ENCODE measurements around the gene PARS2.
A peak's percentile ranks its signal among the peaks of the same experiment; 100 is the strongest.

The PARS2 gene

DNA sequence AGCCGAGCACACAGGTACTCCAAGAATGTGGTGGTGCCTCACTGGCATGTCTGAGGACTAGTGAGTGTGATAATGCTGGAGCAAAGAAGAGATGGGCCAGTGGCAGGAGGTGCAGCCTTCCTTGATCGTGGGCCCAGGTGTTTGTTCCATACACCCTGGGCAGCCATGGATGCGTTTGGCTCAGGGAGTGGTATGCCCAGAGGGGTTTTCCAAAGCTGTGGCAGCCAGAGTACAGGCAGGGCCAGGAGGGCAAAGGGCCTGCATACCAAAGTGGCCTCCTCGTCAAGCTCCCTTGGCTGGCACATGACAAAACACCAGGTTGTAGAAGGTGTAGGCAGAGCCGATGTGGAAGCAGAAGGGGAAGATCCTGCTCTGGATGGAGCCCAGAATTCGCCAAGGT is 19.0 kb downstream of the PARS2 start:
- DNase-seq (ENCODE audit: low read depth, low spot score) = no peak

DNA sequence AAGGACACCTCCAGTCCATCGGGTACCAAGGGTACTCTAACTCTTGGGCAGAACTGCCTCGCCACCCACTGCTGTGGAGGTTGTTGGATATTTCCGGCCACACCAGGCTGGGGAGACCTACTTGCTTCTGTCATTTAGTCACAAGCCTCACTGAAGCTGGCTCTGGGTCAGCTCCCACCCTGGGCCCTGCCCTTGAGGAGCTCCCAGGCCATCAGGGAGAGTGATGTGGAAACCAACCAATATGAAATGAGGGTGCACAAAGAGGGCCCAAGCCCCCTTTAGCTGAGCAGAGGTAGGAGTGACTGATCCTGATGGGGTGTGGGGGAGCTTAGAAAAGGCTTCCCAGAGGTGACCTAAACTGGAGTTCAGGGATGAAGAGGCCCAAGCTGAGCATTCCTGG is 19.6 kb downstream of the PARS2 start:
- no peak for DNase-seq (ENCODE audit: low read depth, low spot score)
- H3K4me3 ChIP-seq (ENCODE audit: low read length) = no peak overlapping the region

More for the DNA sequence above, 19.0 kb downstream of the PARS2 start:
- no peak overlapping the region for H3K4me3 ChIP-seq (ENCODE audit: low read length)

- no peak for DNase-seq (ENCODE audit: low read depth, low spot score)
- no peak overlapping the region for H3K4me3 ChIP-seq (ENCODE audit: low read length)
These were observed 20.7 kb downstream of the PARS2 start for GRCh38 chr1:54743416-54744226.

DNA sequence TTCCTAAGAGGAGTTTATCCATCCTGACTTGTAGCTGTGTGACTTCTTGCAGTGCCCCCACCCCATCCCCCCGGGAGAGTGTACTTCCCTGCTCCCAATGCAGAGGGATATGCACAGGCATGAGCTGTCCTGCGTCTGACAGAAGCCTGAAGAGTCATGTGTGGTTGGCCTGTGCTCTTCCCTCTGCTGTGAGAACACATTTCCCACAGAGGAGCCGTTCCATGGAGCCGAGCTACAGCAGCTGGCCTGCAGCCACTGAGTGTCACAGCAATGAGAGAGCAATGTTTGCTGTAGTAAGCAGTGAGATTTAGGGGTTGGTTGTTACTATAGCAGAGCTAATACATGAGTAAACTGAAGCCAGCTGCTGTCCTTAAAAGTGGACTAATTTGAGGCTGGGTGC is 22.0 kb downstream of the PARS2 start:
- no peak for DNase-seq (ENCODE audit: low read depth, low spot score)
- no peak overlapping the region for H3K4me3 ChIP-seq (ENCODE audit: low read length)

DNA sequence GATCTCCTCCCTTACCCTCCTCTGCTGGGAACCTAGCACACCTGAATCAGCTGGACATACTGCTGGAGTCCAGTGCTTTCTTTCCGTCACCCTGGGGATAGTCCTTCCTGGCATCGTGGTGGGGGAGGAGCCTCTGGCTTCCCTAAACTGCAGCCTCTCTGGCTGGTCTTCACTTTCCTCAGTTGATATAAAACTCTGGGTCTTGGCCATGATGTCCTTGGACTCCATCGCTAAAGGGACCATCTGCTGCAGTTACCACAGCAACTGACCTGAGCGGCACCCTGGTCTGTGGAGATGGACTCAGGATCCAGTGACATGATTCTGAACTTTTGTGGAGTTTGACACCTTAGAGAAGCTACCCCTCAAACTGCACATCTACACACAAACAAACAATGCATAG is 22.8 kb downstream of the PARS2 start:
- no peak overlapping the region for H3K4me3 ChIP-seq (ENCODE audit: low read length)
- no peak for DNase-seq (ENCODE audit: low read depth, low spot score)

- no peak for DNase-seq (ENCODE audit: low read depth, low spot score)
- no peak overlapping the region for H3K4me3 ChIP-seq (ENCODE audit: low read length)
These were observed 26.1 kb downstream of the PARS2 start for GRCh38 chr1:54738244-54738643.

DNA sequence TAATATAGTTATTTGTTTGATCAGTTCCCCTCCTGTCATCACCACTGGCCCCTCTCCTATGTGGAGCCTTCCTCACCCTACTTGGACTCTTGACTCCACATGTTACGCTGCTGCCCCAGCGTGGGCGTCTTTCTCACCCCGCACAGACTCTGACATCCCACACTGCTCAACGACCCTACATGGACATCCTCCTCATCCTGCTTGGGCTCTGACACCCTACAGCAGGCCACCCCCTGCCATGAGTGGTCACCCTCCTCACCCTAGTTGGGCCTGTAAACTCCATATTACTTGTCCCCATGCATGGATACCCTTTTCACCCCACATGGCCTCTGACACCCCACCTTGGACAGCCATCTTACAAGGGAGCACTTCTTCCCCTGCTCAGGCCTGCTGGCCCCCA is 27.6 kb downstream of the PARS2 start:
- H3K4me3 ChIP-seq (ENCODE audit: low read length) = no peak overlapping the region
- no peak for DNase-seq (ENCODE audit: low read depth, low spot score)

DNA sequence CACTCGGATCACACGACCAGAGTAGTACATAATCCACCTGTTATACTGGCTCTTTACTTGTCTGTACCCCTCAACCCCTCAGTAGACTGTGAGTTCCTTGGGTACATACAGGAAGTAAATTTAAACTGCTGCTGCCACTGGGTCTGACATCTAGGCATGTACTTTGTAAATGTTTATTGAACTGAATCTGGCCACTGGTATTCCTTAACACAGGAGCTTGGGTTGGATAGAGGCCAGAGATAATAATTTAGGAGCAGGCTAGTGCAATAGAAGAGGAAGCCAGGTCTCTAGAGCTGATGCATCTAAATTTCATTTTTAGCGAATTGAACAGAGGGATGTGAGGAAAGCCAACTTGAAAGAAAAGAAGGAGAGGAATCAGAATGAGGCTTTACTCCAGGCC is 36.3 kb downstream of the PARS2 start:
- no peak for DNase-seq (ENCODE audit: low read depth, low spot score)
- no peak overlapping the region for H3K4me3 ChIP-seq (ENCODE audit: low read length)

DNA sequence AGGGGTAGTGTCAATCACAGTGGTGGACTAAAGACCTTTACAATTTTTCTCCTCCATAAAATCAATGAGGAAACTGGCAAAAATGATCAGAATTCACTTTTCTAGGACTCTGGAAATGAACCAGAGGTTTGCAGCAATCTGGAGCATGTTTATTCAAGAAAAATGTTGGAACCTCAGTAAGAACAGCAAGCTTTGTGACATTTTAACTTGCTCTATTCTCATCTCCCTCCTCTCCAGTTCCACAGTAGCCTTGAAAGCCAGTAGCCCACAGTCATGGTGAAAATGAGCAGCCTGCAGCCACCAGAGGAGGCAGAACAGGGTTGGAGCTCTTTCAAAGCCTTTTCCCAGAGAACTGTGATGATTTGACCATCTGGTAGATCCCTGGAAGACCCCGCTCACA is 39.6 kb downstream of the PARS2 start:
- DNase-seq (ENCODE audit: low read depth, low spot score) = no peak
- H3K4me3 ChIP-seq (ENCODE audit: low read length) = no peak overlapping the region

DNA sequence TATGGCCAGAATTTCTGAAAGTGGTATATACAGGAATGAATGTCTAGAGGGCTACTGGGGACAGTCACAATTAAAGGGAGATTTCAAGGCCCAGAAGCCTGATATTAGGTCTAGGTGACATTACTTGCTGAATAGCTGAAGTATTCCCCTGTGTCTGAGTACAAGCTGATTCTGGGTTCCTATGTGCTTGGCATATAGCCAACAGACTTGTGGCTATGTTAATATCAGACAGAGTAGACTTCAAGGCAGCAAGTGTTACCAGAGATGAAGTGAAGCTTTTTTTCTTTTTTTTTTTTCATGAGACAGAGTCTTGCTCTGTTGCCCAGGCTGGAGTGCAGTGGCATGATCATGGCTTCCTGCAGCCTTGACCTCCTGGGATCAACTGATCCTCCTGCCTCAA is 40.3 kb downstream of the PARS2 start:
- no peak overlapping the region for H3K4me3 ChIP-seq (ENCODE audit: low read length)
- peak; percentile 14 for DNase-seq (ENCODE audit: low read depth, low spot score)

- DNase-seq (ENCODE audit: low read depth, low spot score) = no peak
- no peak overlapping the region for H3K4me3 ChIP-seq (ENCODE audit: low read length)
These were observed 42.6 kb downstream of the PARS2 start for GRCh38 chr1:54721719-54722118.

DNA sequence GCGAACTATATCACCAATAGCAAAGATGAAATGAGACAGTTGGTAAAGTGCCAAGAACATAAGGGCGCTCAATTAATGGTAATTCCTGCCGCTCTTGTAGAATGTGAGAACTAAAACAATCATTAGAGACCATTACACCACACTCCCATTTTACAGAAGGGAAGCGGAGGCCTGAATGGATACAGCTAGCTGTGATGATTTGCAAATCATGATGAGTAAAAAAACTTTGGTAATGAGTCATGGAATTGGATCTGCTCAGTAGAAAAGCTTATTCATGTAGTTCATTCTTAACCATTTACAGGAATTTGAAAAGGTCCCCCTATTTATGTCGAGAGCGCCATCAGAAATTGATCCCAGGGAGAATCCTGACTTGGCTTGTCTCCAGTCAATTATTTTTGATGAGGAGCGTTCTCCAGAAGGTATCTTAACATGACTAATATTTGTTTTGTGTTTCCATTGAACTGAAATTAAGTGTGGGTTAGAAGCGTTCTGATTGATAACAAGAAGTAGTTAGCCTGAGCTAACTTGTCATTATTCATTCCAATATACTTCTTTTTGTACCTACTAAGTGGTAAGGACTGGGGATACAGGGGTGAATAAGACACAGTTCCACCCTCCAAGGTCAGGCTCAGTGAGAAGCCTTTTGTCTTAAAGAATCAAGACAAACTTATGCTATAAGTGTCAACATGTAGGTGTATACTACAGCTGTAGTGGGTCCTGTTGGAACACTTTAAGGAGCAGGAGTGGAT is 47.9 kb downstream of the PARS2 start:
- peak overlapping the region; percentile 62 for H3K4me3 ChIP-seq (ENCODE audit: low read length)
- DNase-seq (ENCODE audit: low read depth, low spot score) = no peak

DNA sequence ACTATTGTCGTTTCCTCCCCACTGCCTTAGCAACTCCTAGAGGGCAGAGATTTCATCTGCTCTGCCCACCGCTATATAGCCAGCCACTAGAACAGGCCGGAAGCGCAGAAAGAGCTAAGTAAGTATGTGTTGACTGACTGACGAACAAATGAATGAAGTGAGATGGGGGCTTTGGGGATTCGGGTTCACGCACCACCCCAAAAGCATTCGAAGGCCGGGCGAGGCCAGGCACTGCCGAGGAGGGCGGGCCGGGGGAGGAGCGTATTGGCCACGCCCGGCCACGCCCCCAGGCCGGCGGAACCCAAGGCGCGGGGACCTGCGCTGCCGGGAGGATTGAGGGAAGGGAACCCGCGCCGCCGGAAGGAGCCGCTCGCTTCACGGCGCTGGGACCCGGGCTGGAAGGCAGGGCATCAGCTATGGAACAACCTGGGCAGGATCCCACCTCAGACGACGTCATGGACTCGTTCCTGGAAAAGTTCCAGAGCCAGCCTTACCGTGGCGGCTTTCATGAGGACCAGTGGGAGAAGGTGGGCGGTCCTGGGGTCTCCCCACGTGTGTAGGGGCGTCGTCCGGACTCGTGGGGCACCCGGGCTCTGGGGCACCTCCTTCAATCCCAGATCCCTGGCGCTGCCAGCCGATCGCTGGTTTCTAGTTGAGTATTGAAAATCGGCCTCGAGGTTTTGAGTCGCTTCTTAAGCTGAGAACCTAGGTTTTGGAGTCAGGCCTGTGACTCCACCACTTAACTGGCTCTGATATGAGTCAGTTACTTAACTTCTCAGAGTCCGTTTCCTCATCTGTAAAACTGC is 48.6 kb downstream of the PARS2 start, which contains the start of gene TTC4:
TSS of gene TTC4 (plus strand) at position 369 of the 806 bp plus-strand sequence. CDS start at position 417, 48 bp downstream.
- peak; percentile 68 for DNase-seq (ENCODE audit: low read depth, low spot score)
- peak within 1 kb of the TSS; percentile 62 for H3K4me3 ChIP-seq (ENCODE audit: low read length)

- DNase-seq (ENCODE audit: low read depth, low spot score) = no peak
- H3K4me3 ChIP-seq (ENCODE audit: low read length) = peak overlapping the region; percentile 62
These were observed 49.3 kb downstream of the PARS2 start for GRCh38 chr1:54714881-54715492.

GRCh38 chr1:54711536-54711935 is 52.8 kb downstream of the PARS2 start:
- no peak for DNase-seq (ENCODE audit: low read depth, low spot score)
- no peak overlapping the region for H3K4me3 ChIP-seq (ENCODE audit: low read length)

DNA sequence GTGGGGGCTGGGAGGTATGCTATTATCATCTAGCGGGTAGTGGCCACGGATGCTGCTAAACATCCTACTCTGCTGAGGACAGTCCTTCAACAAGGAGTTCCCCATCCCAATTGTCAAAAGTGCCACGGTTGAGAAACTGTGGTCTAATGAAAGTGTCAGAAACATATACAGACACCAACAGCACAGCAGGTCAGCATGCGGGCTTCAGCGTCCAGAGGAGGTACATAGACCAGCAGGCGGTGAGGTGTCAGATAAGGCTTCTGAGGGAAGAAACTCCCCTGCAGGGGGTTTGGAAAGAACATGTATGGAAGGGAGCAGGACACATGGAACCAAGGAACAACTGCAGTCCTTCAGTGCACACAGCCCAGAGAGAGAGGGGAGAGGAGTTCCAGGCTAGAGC is 53.5 kb downstream of the PARS2 start:
- no peak for DNase-seq (ENCODE audit: low read depth, low spot score)
- H3K4me3 ChIP-seq (ENCODE audit: low read length) = no peak overlapping the region

GRCh38 chr1:54710434-54710833 is 53.9 kb downstream of the PARS2 start:
- H3K4me3 ChIP-seq (ENCODE audit: low read length) = no peak overlapping the region
- no peak for DNase-seq (ENCODE audit: low read depth, low spot score)

- no peak overlapping the region for H3K4me3 ChIP-seq (ENCODE audit: low read length)
- no peak for DNase-seq (ENCODE audit: low read depth, low spot score)
These were observed 54.6 kb downstream of the PARS2 start for GRCh38 chr1:54709547-54710292.

- no peak overlapping the region for H3K4me3 ChIP-seq (ENCODE audit: low read length)
- DNase-seq (ENCODE audit: low read depth, low spot score) = no peak
These were observed 55.9 kb downstream of the PARS2 start for GRCh38 chr1:54708385-54708784.
